DOHH2 (cell line): ENCODE data around the gene FILIP1.

Source experiments
- CTCF ChIP-seq: fragments of 200-600 bp; sonication (generic); IDR thresholded peaks from one replicate; pipeline ENCODE4 v1.5.1; 2014; ENCODE audit warnings: antibody characterized with exemption, mild to moderate bottlenecking, low read depth, low read length; ENCODE audit not compliant: poor library complexity, severe bottlenecking
- EZH2phosphoT487 ChIP-seq: fragments of 200-600 bp; sonication (generic); IDR thresholded peaks from 2 replicates; pipeline ENCODE4 v1.6.1; 2017; ENCODE audit warnings: borderline replicate concordance, mild to moderate bottlenecking, antibody characterized with exemption, low read length, moderate library complexity, mixed read lengths

- TF ChIP-seq CTCF (no peak), EZH2phosphoT487 (no peak)
These were observed 5.3 kb upstream of the FILIP1 start for GRCh38 chr6:75498862-75499261.
